ENCODE measurements around the gene ARNT2.

GRCh38 chr15:80609091-80609490 is 204.9 kb downstream of the ARNT2 start:
- TF ChIP-seq POLR2AphosphoS5 (IDR thresholded peaks at IDR 0.05; ENCODE audit: low read depth, low read length), result no peak
- no peak for TF ChIP-seq CTCF (IDR thresholded peaks at IDR 0.05)
- TF ChIP-seq REST (IDR thresholded peaks at IDR 0.05; ENCODE audit: insufficient read depth in 1 of 2, low read depth in 2 of 2, low read length in 1 of 2), result no peak
